ENCODE data around the gene DSC1.

The DSC1 gene

GRCh38 chr18:31103423-31103822 lies 59.2 kb downstream of the DSC1 start:
- no peak for DNase-seq (ENCODE audit: low spot score)

- no peak for DNase-seq (ENCODE audit: low spot score)
These were observed 59.7 kb downstream of the DSC1 start for GRCh38 chr18:31102941-31103340.

- no peak for DNase-seq (ENCODE audit: low spot score)
These were observed 60.5 kb downstream of the DSC1 start, which contains the start of gene DSC2 for GRCh38 chr18:31102025-31102684. Gene DSC2, minus strand, starts transcription at chr18:31102421. Its CDS starts 450 bp downstream, at chr18:31101971.

GRCh38 chr18:31101183-31102024 lies 61.3 kb downstream of the DSC1 start:
- DNase-seq (ENCODE audit: low spot score), result no peak

- no peak for DNase-seq (ENCODE audit: low spot score)
These were observed 62.0 kb downstream of the DSC1 start for GRCh38 chr18:31100436-31101182.

GRCh38 chr18:31099450-31100230 lies 63.0 kb downstream of the DSC1 start:
- DNase-seq (ENCODE audit: low spot score), result no peak

- no peak for DNase-seq (ENCODE audit: low spot score)
These were observed 63.8 kb downstream of the DSC1 start for GRCh38 chr18:31098878-31099277.

- no peak for DNase-seq (ENCODE audit: low spot score)
These were observed 65.0 kb downstream of the DSC1 start for GRCh38 chr18:31097666-31098065.

GRCh38 chr18:31093880-31094279 lies 68.8 kb downstream of the DSC1 start:
- no peak for DNase-seq (ENCODE audit: low spot score)

GRCh38 chr18:31093294-31093693 lies 69.4 kb downstream of the DSC1 start:
- no peak for DNase-seq (ENCODE audit: low spot score)

GRCh38 chr18:31091350-31091749 lies 71.3 kb downstream of the DSC1 start:
- DNase-seq (ENCODE audit: low spot score), result no peak

GRCh38 chr18:31088532-31088931 lies 74.1 kb downstream of the DSC1 start:
- DNase-seq (ENCODE audit: low spot score), result no peak

- DNase-seq (ENCODE audit: low spot score), result no peak
These were observed 82.7 kb downstream of the DSC1 start for GRCh38 chr18:31079973-31080372.

Data from hematopoietic multipotent progenitor cell treated with erythropoietin and hydrocortisone succinate and interleukin-3 and kit ligand, for 17 days (in vitro differentiated cells).